PFSK-1 (cell line): ENCODE measurements around the gene PODXL2.

Experiments used
- FOXP2 ChIP-seq: optimal IDR thresholded peaks from 2 replicates; pipeline ENCODE3; 2011; ENCODE audit warnings: borderline replicate concordance, control low read depth, inconsistent platforms; ENCODE audit not compliant: insufficient read depth; ENCODE audit errors: extremely low read length, extremely low read depth
- POLR2AphosphoS5 ChIP-seq: IDR thresholded peaks from 2 replicates; pipeline ENCODE4 v1.6.1; 2012; ENCODE audit warnings: low read depth, mild to moderate bottlenecking, control low read depth, low read length, moderate library complexity
- REST ChIP-seq, 2 experiments: IDR thresholded peaks; 2 replicates each; pipeline versions ENCODE4 v1.6.1 to v1.8.0; 2011 to 2012; ENCODE audit warnings: low read depth in 2 of 2, low read length in 2 of 2, control low read depth in 1 of 2, inconsistent platforms in 1 of 2, mild to moderate bottlenecking in 1 of 2, moderate library complexity in 1 of 2; ENCODE audit not compliant: insufficient read depth in 1 of 2
- SIN3A ChIP-seq: IDR thresholded peaks from 2 replicates; pipeline ENCODE4 v1.6.1; 2012; ENCODE audit warnings: mild to moderate bottlenecking, low read length, moderate library complexity, borderline replicate concordance; ENCODE audit not compliant: insufficient read depth
- TAF1 ChIP-seq: IDR thresholded peaks from 2 replicates; pipeline ENCODE4 v1.6.1; 2012; ENCODE audit warnings: low read length, control low read depth, borderline replicate concordance; ENCODE audit not compliant: insufficient read depth

GRCh38 chr3:127722091-127722784 lies 93.3 kb downstream of the PODXL2 start:
- TF ChIP-seq TAF1 (no peak), SIN3A (no peak), POLR2AphosphoS5 (no peak), REST (IDR thresholded peaks at IDR 0.05; ENCODE audit: insufficient read depth in 1 of 2, low read depth in 2 of 2, low read length in 2 of 2) (no peak), FOXP2 (no peak)
